IMR-90 (cell line): ENCODE results near the gene RHOBTB1. TPM values are rescaled to one million over a fixed set of nuclear protein-coding genes. Genes with fewer than 3 reads are reported as not detected.

ENCODE experiments used
- ATAC-seq: fragments of 200-7000 bp; cut with Tn5 transposase; 2 replicates; pipeline ENCODE4 v1.9.1; 2020; ENCODE audit warnings: low read depth, mild to moderate bottlenecking, moderate library complexity
- BruUV-seq: library from RNA; stranded (reverse); fragments of 400-500 nt; replicated peaks from 2 replicates; lab custom pipeline; 2021; lab: Mats Ljungman, UMichigan
- CTCF ChIA-PET: fragments of 300-600 bp; formaldehyde crosslinking; extraction: SDS; loops from one replicate; lab custom pipeline; 2021; ENCODE audit warnings: antibody characterized with exemption; lab: Yijun Ruan, JAX
- POLR2A ChIA-PET: fragments of 300-600 bp; sonication (Branson Sonifier 250); formaldehyde crosslinking; loops from one replicate; lab custom pipeline; 2022; ENCODE audit warnings: antibody characterized with exemption; ENCODE audit not compliant: unreplicated experiment; lab: Charles Lee
- DNase-seq: peaks from one replicate; pipeline ENCODE4 v3.0.0; 2013
- H2AFZ ChIP-seq: replicated peaks from 2 replicates; pipeline ENCODE3; 2013; ENCODE audit warnings: low read length, mild to moderate bottlenecking; ENCODE audit not compliant: poor library complexity
- H2AK5ac ChIP-seq: 2 replicates; pipeline ENCODE4 v1.6.1; 2013; ENCODE audit warnings: low read depth, low read length, inconsistent platforms
- H2AK9ac ChIP-seq: replicated peaks from 2 replicates; pipeline ENCODE3; 2013; ENCODE audit warnings: mild to moderate bottlenecking, low read depth, low read length, moderate library complexity; ENCODE audit not compliant: poor library complexity
- H2BK120ac ChIP-seq: 2 replicates; pipeline ENCODE4 v1.6.1; 2013; ENCODE audit warnings: low read depth, low read length, inconsistent platforms
- H2BK15ac ChIP-seq: 3 replicates; pipeline ENCODE4 v1.6.1; 2013; ENCODE audit warnings: low read depth, low read length, inconsistent platforms
- H2BK20ac ChIP-seq: 2 replicates; pipeline ENCODE4 v1.6.1; 2013; ENCODE audit warnings: low read depth, mild to moderate bottlenecking, inconsistent platforms, low read length, moderate library complexity
- H2BK5ac ChIP-seq: 2 replicates; pipeline ENCODE4 v1.6.1; 2013; ENCODE audit warnings: mild to moderate bottlenecking, low read depth, low read length, inconsistent platforms; ENCODE audit not compliant: poor library complexity, severe bottlenecking
- H3K14ac ChIP-seq: replicated peaks from 2 replicates; pipeline ENCODE4 v1.6.1; 2013; ENCODE audit warnings: low read depth, low read length, inconsistent platforms
- H3K18ac ChIP-seq: 2 replicates; pipeline ENCODE4 v1.6.1; 2013; ENCODE audit warnings: low read depth, low read length, control low read depth
- H3K23ac ChIP-seq: 2 replicates; pipeline ENCODE4 v1.6.1; 2013; ENCODE audit warnings: low read depth, low read length, inconsistent platforms
- H3K27ac ChIP-seq: 2 replicates; pipeline ENCODE4 v1.5.1; 2013; ENCODE audit warnings: mild to moderate bottlenecking, control low read depth, low read length; ENCODE audit not compliant: insufficient read depth
- H3K27me3 ChIP-seq: 2 replicates; pipeline ENCODE4 v1.6.1; 2013; ENCODE audit warnings: low read length; ENCODE audit not compliant: control insufficient read depth, insufficient read depth
- H3K36me3 ChIP-seq: 2 replicates; pipeline ENCODE4 v1.6.1; 2013; ENCODE audit warnings: low read length, mixed read lengths; ENCODE audit not compliant: control insufficient read depth, insufficient read depth
- H3K4ac ChIP-seq: 2 replicates; pipeline ENCODE4 v1.6.1; 2013; ENCODE audit warnings: low read depth, low read length, inconsistent platforms
- H3K4me1 ChIP-seq: 2 replicates; pipeline ENCODE4 v1.6.1; 2013; ENCODE audit warnings: low read length, mixed read lengths; ENCODE audit not compliant: control insufficient read depth, insufficient read depth
- H3K4me2 ChIP-seq: 2 replicates; pipeline ENCODE4 v1.6.1; 2013; ENCODE audit warnings: low read depth, mild to moderate bottlenecking, control low read depth, low read length, moderate library complexity
- H3K4me3 ChIP-seq: 2 replicates; pipeline ENCODE4 v1.5.1; 2013; ENCODE audit warnings: low read depth, mild to moderate bottlenecking, control low read depth, low read length, moderate library complexity; ENCODE audit not compliant: insufficient read depth
- H3K56ac ChIP-seq: 2 replicates; pipeline ENCODE4 v1.6.1; 2013; ENCODE audit warnings: low read length, inconsistent platforms; ENCODE audit not compliant: insufficient read depth; ENCODE audit errors: extremely low read depth
- H3K79me1 ChIP-seq, 2 experiments: 2 replicates each; pipeline ENCODE4 v1.6.1; 2013; ENCODE audit warnings: low read length in 2 of 2, inconsistent platforms in 1 of 2, low read depth in 1 of 2
- H3K9ac ChIP-seq: 2 replicates; pipeline ENCODE4 v1.6.1; 2013; ENCODE audit warnings: low read depth, low read length, control low read depth
- H3K9me1 ChIP-seq: 2 replicates; pipeline ENCODE4 v1.6.1; 2013; ENCODE audit warnings: low read length, inconsistent platforms; ENCODE audit not compliant: insufficient read depth
- H3K9me3 ChIP-seq: 2 replicates; pipeline ENCODE4 v1.6.1; 2013; ENCODE audit warnings: low read length; ENCODE audit not compliant: control insufficient read depth, insufficient read depth
- H4K20me1 ChIP-seq: 2 replicates; pipeline ENCODE4 v1.6.1; 2013; ENCODE audit warnings: low read length, inconsistent platforms; ENCODE audit not compliant: insufficient read depth
- H4K5ac ChIP-seq: 2 replicates; pipeline ENCODE4 v1.6.1; 2013; ENCODE audit warnings: mild to moderate bottlenecking, low read depth, low read length, control low read depth
- H4K8ac ChIP-seq, 2 experiments: 2 replicates each; pipeline ENCODE4 v1.6.1; 2013; ENCODE audit warnings: low read depth in 2 of 2, low read length in 2 of 2, control low read depth in 1 of 2, inconsistent platforms in 1 of 2
- H4K91ac ChIP-seq: 2 replicates; pipeline ENCODE4 v1.6.1; 2013; ENCODE audit warnings: low read depth, low read length, inconsistent platforms; ENCODE audit not compliant: insufficient read depth
- BHLHE40 ChIP-seq: fragments of 150-350 bp; IDR thresholded peaks from 2 replicates; pipeline ENCODE4 v1.6.1; 2016; ENCODE audit warnings: mild to moderate bottlenecking, low read depth, low read length
- CEBPB ChIP-seq: IDR thresholded peaks from 2 replicates; pipeline ENCODE4 v1.6.1; 2012; ENCODE audit warnings: low read depth, low read length, improper control_type of control experiment
- CHD1 ChIP-seq: IDR thresholded peaks from 2 replicates; pipeline ENCODE4 v1.6.1; 2012; ENCODE audit warnings: low read depth, low read length, improper control_type of control experiment
- FOS ChIP-seq: fragments of 150-350 bp; IDR thresholded peaks from 2 replicates; pipeline ENCODE4 v1.6.1; 2016; ENCODE audit warnings: low read depth, low read length
- MAFK ChIP-seq: IDR thresholded peaks from 2 replicates; pipeline ENCODE4 v1.6.1; 2012; ENCODE audit warnings: low read depth, low read length, improper control_type of control experiment
- MAZ ChIP-seq: IDR thresholded peaks from 2 replicates; pipeline ENCODE4 v1.6.1; 2012; ENCODE audit warnings: low read depth, mild to moderate bottlenecking, low read length, improper control_type of control experiment, moderate library complexity, borderline replicate concordance
- MXI1 ChIP-seq: IDR thresholded peaks from 2 replicates; pipeline ENCODE4 v1.6.1; 2012; ENCODE audit warnings: low read depth, mild to moderate bottlenecking, low read length, moderate library complexity, borderline replicate concordance
- NFE2L2 ChIP-seq: fragments of 150-350 bp; IDR thresholded peaks from 2 replicates; pipeline ENCODE4 v1.6.1; 2016; ENCODE audit warnings: low read depth, mild to moderate bottlenecking, low read length
- POLR2A ChIP-seq: IDR thresholded peaks from 2 replicates; pipeline ENCODE4 v1.6.1; 2012; ENCODE audit warnings: mild to moderate bottlenecking, low read depth, low read length
- RAD21 ChIP-seq: IDR thresholded peaks from 2 replicates; pipeline ENCODE4 v1.6.1; 2012; ENCODE audit warnings: low read length, improper control_type of control experiment
- RCOR1 ChIP-seq: IDR thresholded peaks from 2 replicates; pipeline ENCODE4 v1.6.1; 2012; ENCODE audit warnings: mild to moderate bottlenecking, low read length, improper control_type of control experiment; ENCODE audit not compliant: insufficient replicate concordance
- RFX5 ChIP-seq: IDR thresholded peaks from 2 replicates; pipeline ENCODE4 v1.8.0; 2012; ENCODE audit warnings: low read depth, mild to moderate bottlenecking, low read length, moderate library complexity
- SMC3 ChIP-seq: fragments of 150-350 bp; IDR thresholded peaks from 2 replicates; pipeline ENCODE4 v1.6.1; 2016; ENCODE audit warnings: low read depth, mild to moderate bottlenecking, antibody characterized with exemption, low read length, moderate library complexity
- WGBS, 2 experiments: methylation state at CpG; one replicate each; pipeline versions ENCODE4 v1.1.5 to v1.1.7; 2013; ENCODE audit warnings: missing lambda C conversion rate in 2 of 2; ENCODE audit not compliant: insufficient read length in 1 of 2; ENCODE audit errors: extremely low coverage in 2 of 2; 5-methylcytosine and 5-hydroxymethylcytosine counted together
- dilution Hi-C: fragments of 300-500 bp; cut with HindIII; formaldehyde crosslinking; loops from one replicate; pipeline ENCODE4 v1.14.3; 2018; ENCODE audit warnings: low sequenced_read_pairs; ENCODE audit not compliant: unreplicated experiment
- in situ Hi-C: fragments of 300-500 bp; cut with MboI; formaldehyde crosslinking; loops from 3 replicates; pipeline ENCODE4 v1.14.3; 2019; ENCODE audit warnings: low sequenced_read_pairs, inconsistent platforms, mixed read lengths
- intact Hi-C: fragments of 100-400 bp; cut with micrococcal nuclease; formaldehyde crosslinking; loops from 2 replicates; pipeline ENCODE4 v1.10.0; 2022
- polyA plus RNA-seq, 3 experiments: library from polyadenylated mRNA; depleted of rRNA; stranded (reverse); fragments of >200 nt; gene quantifications; 2 replicates each; pipeline ENCODE4 v1.2.3, GENCODE V29; 2012; ENCODE audit warnings: low replicate concordance in 1 of 3
- total RNA-seq: library from RNA; depleted of rRNA; stranded (reverse); fragments of >200 nt; gene quantifications from 2 replicates; pipeline ENCODE4 v1.2.3, GENCODE V29; 2012
- TF ChIP-seq, protein P1 (sequence below): fragments of 150-350 bp; IDR thresholded peaks from 2 replicates; pipeline ENCODE4 v1.6.1; 2017; ENCODE audit warnings: mild to moderate bottlenecking, antibody characterized with exemption, low read length, low read depth
- TF ChIP-seq, protein P2 (sequence below): fragments of 150-350 bp; IDR thresholded peaks from 2 replicates; pipeline ENCODE4 v1.6.1; 2016; ENCODE audit warnings: low read depth, mild to moderate bottlenecking, low read length, moderate library complexity, borderline replicate concordance
- TF ChIP-seq, protein P3 (sequence below): conservative IDR thresholded peaks from 2 replicates; pipeline ENCODE4 v1.5.1; 2012; ENCODE audit warnings: mild to moderate bottlenecking, low read depth, low read length, improper control_type of control experiment

Gene RHOBTB1
- total and polyA plus RNA-seq, 2 of the 4 experiments (the other 2 are of a cell fraction) = 8.9 to 15.2 TPM

DNA sequence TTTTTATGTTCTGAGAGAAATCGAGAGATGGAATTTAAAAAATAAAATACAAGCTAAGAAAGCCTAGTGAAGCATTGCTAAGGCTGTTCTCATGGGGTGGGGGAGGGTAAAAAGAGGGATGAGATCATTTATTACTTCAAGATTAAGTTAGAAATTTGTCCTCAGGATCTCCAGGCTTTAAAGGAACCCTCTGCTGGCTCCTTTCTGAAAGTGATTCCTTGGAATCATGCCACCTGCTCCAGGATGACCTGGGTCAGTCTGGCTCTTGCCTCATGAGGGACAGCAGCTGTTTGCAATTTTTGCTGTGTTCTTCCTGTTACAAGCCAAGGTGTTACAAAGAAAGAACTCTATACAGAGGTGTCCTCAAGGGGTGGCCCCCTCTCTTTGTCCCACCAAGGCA is 95.9 kb downstream of the RHOBTB1 start:
- DNase-seq (peak; percentile 52), ATAC-seq (no peak; the same call in 1 of the 2 replicates)
- Histone ChIP-seq H3K56ac (no peak overlapping the region), H3K79me1 (no peaks in the 10 kb centered on the region), H2AK5ac (no peak overlapping the region), H3K9ac (no peak overlapping the region), H2BK5ac (no peak overlapping the region), H3K27ac (no peak overlapping the region), H3K14ac (no peak overlapping the region; the same call in 1 of the 2 replicates), H3K9me3 (peaks cover 4% of the 10 kb centered on the region), H4K5ac (no peak overlapping the region), H2AFZ (no peak overlapping the region), H3K4ac (peak overlapping the region; percentile 36; the same call in 1 of the 2 replicates), H4K91ac (peak overlapping the region; percentile 33; the same call in 1 of the 2 replicates), H3K9me1 (no peaks in the 10 kb centered on the region; the same call in 1 of the 2 replicates), H4K20me1 (no peaks in the 10 kb centered on the region), H2AK9ac (no peak overlapping the region), H3K4me2 (no peak overlapping the region), H3K36me3 (no peaks in the 10 kb centered on the region), H3K23ac (no peak overlapping the region), H2BK20ac (peak overlapping the region; percentile 33; the same call in 1 of the 2 replicates), H3K4me3 (no peak overlapping the region), H3K4me1 (peaks cover 12% of the 10 kb centered on the region), H3K18ac (no peak overlapping the region), H2BK15ac (0 out of 3 replicates have a peak overlapping the region, but pooled peaks have one; percentile 19), H4K8ac (no peak overlapping the region), H2BK120ac (peak overlapping the region; percentile 30; the same call in 1 of the 2 replicates), H3K27me3 (no peaks in the 10 kb centered on the region)
- TF ChIP-seq NFE2L2 (no peak), MAZ (no peak), RAD21 (no peak), SMC3 (no peak), POLR2A (no peak), MXI1 (no peak), BHLHE40 (no peak), MAFK (no peak), FOS (no peak), CEBPB (no peak), RFX5 (no peak), RCOR1 (no peak), CHD1 (no peak)
- TF ChIP-seq, protein P1, sequence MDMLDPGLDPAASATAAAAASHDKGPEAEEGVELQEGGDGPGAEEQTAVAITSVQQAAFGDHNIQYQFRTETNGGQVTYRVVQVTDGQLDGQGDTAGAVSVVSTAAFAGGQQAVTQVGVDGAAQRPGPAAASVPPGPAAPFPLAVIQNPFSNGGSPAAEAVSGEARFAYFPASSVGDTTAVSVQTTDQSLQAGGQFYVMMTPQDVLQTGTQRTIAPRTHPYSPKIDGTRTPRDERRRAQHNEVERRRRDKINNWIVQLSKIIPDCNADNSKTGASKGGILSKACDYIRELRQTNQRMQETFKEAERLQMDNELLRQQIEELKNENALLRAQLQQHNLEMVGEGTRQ = no peak
- TF ChIP-seq, protein P2, sequence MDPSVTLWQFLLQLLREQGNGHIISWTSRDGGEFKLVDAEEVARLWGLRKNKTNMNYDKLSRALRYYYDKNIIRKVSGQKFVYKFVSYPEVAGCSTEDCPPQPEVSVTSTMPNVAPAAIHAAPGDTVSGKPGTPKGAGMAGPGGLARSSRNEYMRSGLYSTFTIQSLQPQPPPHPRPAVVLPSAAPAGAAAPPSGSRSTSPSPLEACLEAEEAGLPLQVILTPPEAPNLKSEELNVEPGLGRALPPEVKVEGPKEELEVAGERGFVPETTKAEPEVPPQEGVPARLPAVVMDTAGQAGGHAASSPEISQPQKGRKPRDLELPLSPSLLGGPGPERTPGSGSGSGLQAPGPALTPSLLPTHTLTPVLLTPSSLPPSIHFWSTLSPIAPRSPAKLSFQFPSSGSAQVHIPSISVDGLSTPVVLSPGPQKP = no peak
- TF ChIP-seq, protein P3, sequence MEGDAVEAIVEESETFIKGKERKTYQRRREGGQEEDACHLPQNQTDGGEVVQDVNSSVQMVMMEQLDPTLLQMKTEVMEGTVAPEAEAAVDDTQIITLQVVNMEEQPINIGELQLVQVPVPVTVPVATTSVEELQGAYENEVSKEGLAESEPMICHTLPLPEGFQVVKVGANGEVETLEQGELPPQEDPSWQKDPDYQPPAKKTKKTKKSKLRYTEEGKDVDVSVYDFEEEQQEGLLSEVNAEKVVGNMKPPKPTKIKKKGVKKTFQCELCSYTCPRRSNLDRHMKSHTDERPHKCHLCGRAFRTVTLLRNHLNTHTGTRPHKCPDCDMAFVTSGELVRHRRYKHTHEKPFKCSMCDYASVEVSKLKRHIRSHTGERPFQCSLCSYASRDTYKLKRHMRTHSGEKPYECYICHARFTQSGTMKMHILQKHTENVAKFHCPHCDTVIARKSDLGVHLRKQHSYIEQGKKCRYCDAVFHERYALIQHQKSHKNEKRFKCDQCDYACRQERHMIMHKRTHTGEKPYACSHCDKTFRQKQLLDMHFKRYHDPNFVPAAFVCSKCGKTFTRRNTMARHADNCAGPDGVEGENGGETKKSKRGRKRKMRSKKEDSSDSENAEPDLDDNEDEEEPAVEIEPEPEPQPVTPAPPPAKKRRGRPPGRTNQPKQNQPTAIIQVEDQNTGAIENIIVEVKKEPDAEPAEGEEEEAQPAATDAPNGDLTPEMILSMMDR = no peak
- CTCF ChIA-PET = interaction anchor here (1.1 to 1.2 kb wide), 2 partner anchors 25 to 97 kb away, joined by 3 read pairs; no protein-coding TSS in a partner anchor
- intact Hi-C loops = no loop called here
- POLR2A ChIA-PET = no interaction called here
- in situ Hi-C loops = no loop called here
- BruUV-seq = no TSS peak
- no CpG with 5 or more reads among the region's 1 CpG for WGBS, 2 experiments
- dilution Hi-C loops = no loop called here
